Epithelial cell of proximal tubule (primary cell): Measurements from ENCODE around the gene CERS6. TPM values are rescaled to one million over a fixed set of nuclear protein-coding genes. Genes with fewer than 3 reads are reported as not detected.

Experiments used
- DNase-seq: peaks from one replicate; pipeline ENCODE4 v3.0.0-alpha.2; 2011; ENCODE audit warnings: low read depth
- H3K4me3 ChIP-seq: 2 replicates; pipeline ENCODE4 v1.5.1; 2011; ENCODE audit warnings: low read depth, mild to moderate bottlenecking, low read length
- CTCF ChIP-seq: conservative IDR thresholded peaks from 2 replicates; pipeline ENCODE4 v1.5.1; 2012; ENCODE audit warnings: low read depth, mild to moderate bottlenecking, low read length
- total RNA-seq: library from RNA; depleted of rRNA; stranded (reverse); fragments of >200 nt; gene quantifications from 2 replicates; pipeline ENCODE4 v1.2.3, GENCODE V29; 2015

The CERS6 gene
- total RNA-seq, 1 donor from 2014 or later = 11.6 TPM

GRCh38 chr2:168475636-168476035 lies 19.6 kb downstream of the CERS6 start:
- no peak for TF ChIP-seq CTCF
- no peak for DNase-seq
- no peak overlapping the region for H3K4me3 ChIP-seq

GRCh38 chr2:168478206-168478605 lies 22.1 kb downstream of the CERS6 start:
- DNase-seq = no peak
- H3K4me3 ChIP-seq = no peak overlapping the region
- TF ChIP-seq CTCF = no peak

GRCh38 chr2:168480356-168480755 lies 24.3 kb downstream of the CERS6 start:
- no peak for DNase-seq
- no peak for TF ChIP-seq CTCF
- no peak overlapping the region for H3K4me3 ChIP-seq

GRCh38 chr2:168480825-168481585 lies 24.9 kb downstream of the CERS6 start:
- TF ChIP-seq CTCF = no peak
- H3K4me3 ChIP-seq = no peak overlapping the region
- DNase-seq = no peak

GRCh38 chr2:168482269-168482668 lies 26.2 kb downstream of the CERS6 start:
- TF ChIP-seq CTCF = no peak

GRCh38 chr2:168482952-168483831 lies 27.1 kb downstream of the CERS6 start:
- no peak for DNase-seq
- TF ChIP-seq CTCF = no peak
- no peak overlapping the region for H3K4me3 ChIP-seq

More at GRCh38 chr2:168482269-168482668, 26.2 kb downstream of the CERS6 start:
- no peak for DNase-seq
- H3K4me3 ChIP-seq = no peak overlapping the region
